H9 (cell line): ENCODE measurements around the gene GJB6. TPM values are rescaled to one million over a fixed set of nuclear protein-coding genes. Genes with fewer than 3 reads are reported as not detected.

Experiments used
- DNase-seq: peaks from one replicate; pipeline ENCODE4 v3.0.0-alpha.2; 2017
- H2AFZ ChIP-seq: one replicate; pipeline ENCODE4 v1.6.1; 2013; ENCODE audit warnings: mild to moderate bottlenecking, low read length, control low read depth, moderate library complexity
- H2AK5ac ChIP-seq: 2 replicates; pipeline ENCODE4 v1.6.1; 2013; ENCODE audit warnings: low read length, control low read depth, mixed read lengths; ENCODE audit not compliant: insufficient read length
- H2BK120ac ChIP-seq: one replicate; pipeline ENCODE4 v1.6.1; 2013; ENCODE audit warnings: low read depth, mild to moderate bottlenecking, low read length, control low read depth, inconsistent platforms; ENCODE audit not compliant: poor library complexity, severe bottlenecking
- H2BK12ac ChIP-seq: 2 replicates; pipeline ENCODE4 v1.6.1; 2013; ENCODE audit warnings: low read length, control low read depth, mixed read lengths, low read depth; ENCODE audit not compliant: insufficient read length
- H2BK15ac ChIP-seq: 2 replicates; pipeline ENCODE4 v1.6.1; 2013; ENCODE audit warnings: low read depth, low read length, control low read depth
- H2BK20ac ChIP-seq: one replicate; pipeline ENCODE4 v1.6.1; 2013; ENCODE audit warnings: low read depth, mild to moderate bottlenecking, low read length, control low read depth, inconsistent platforms; ENCODE audit not compliant: poor library complexity, severe bottlenecking
- H2BK5ac ChIP-seq: 2 replicates; pipeline ENCODE4 v1.6.1; 2013; ENCODE audit warnings: low read length, control low read depth, mixed read lengths; ENCODE audit not compliant: insufficient read length
- H3K14ac ChIP-seq: 2 replicates; pipeline ENCODE4 v1.6.1; 2013; ENCODE audit warnings: low read length, control low read depth; ENCODE audit not compliant: insufficient read depth
- H3K18ac ChIP-seq: 2 replicates; pipeline ENCODE4 v1.6.1; 2013; ENCODE audit warnings: low read depth, mild to moderate bottlenecking, mixed read lengths, low read length, control low read depth; ENCODE audit not compliant: insufficient read length
- H3K23ac ChIP-seq: 2 replicates; pipeline ENCODE4 v1.6.1; 2013; ENCODE audit warnings: low read length, control low read depth, mixed read lengths, low read depth; ENCODE audit not compliant: insufficient read length
- H3K23me2 ChIP-seq: 2 replicates; pipeline ENCODE4 v1.6.1; 2013; ENCODE audit warnings: low read depth, mild to moderate bottlenecking, mixed read lengths, low read length, control low read depth; ENCODE audit not compliant: insufficient read length, poor library complexity, severe bottlenecking
- H3K27ac ChIP-seq: 2 replicates; pipeline ENCODE4 v1.5.1; 2013; ENCODE audit warnings: low read length, control low read depth, mixed read lengths, low read depth; ENCODE audit not compliant: insufficient read length
- H3K27me3 ChIP-seq: 2 replicates; pipeline ENCODE4 v1.6.1; 2013; ENCODE audit warnings: low read length, control low read depth, inconsistent platforms; ENCODE audit not compliant: insufficient read depth
- H3K4ac ChIP-seq: 2 replicates; pipeline ENCODE4 v1.6.1; 2013; ENCODE audit warnings: low read depth, mild to moderate bottlenecking, control low read depth, inconsistent platforms, low read length, moderate library complexity
- H3K4me1 ChIP-seq: 2 replicates; pipeline ENCODE4 v1.6.1; 2013; ENCODE audit warnings: low read length, control low read depth, inconsistent platforms; ENCODE audit not compliant: insufficient read depth
- H3K4me2 ChIP-seq: 2 replicates; pipeline ENCODE4 v1.6.1; 2013; ENCODE audit warnings: low read length, control low read depth, mixed read lengths; ENCODE audit not compliant: insufficient read length, insufficient read depth
- H3K56ac ChIP-seq: 2 replicates; pipeline ENCODE4 v1.6.1; 2013; ENCODE audit warnings: low read depth, mild to moderate bottlenecking, mixed read lengths, low read length, control low read depth; ENCODE audit not compliant: insufficient read length
- H3K79me1 ChIP-seq: 2 replicates; pipeline ENCODE4 v1.6.1; 2013; ENCODE audit warnings: low read depth, mild to moderate bottlenecking, moderate library complexity, low read length, control low read depth, inconsistent platforms; ENCODE audit not compliant: insufficient read depth, poor library complexity, severe bottlenecking
- H3K79me2 ChIP-seq: 2 replicates; pipeline ENCODE4 v1.6.1; 2013; ENCODE audit warnings: low read length, control low read depth, inconsistent platforms; ENCODE audit not compliant: insufficient read depth
- H3K9ac ChIP-seq: 2 replicates; pipeline ENCODE4 v1.6.1; 2013; ENCODE audit warnings: low read length, control low read depth, mixed read lengths; ENCODE audit not compliant: insufficient read length; ENCODE audit errors: extremely low read depth
- H3K9me3 ChIP-seq: one replicate; pipeline ENCODE4 v1.6.1; 2013; ENCODE audit warnings: low read depth, low read length, inconsistent platforms; ENCODE audit not compliant: control insufficient read depth
- H3T11ph ChIP-seq: one replicate; pipeline ENCODE4 v1.6.1; 2013; ENCODE audit warnings: mild to moderate bottlenecking, low read length, control low read depth, inconsistent platforms
- H4K20me1 ChIP-seq: one replicate; pipeline ENCODE4 v1.6.1; 2013; ENCODE audit not compliant: control insufficient read depth, insufficient read length, insufficient read depth
- H4K5ac ChIP-seq: 2 replicates; pipeline ENCODE4 v1.6.1; 2013; ENCODE audit warnings: low read depth, mild to moderate bottlenecking, mixed read lengths, low read length, control low read depth; ENCODE audit not compliant: insufficient read length
- H4K8ac ChIP-seq: replicated peaks from 2 replicates; pipeline ENCODE4 v1.6.1; 2013; ENCODE audit warnings: low read length, control low read depth, mixed read lengths, low read depth; ENCODE audit not compliant: insufficient read length
- H4K91ac ChIP-seq: 2 replicates; pipeline ENCODE4 v1.6.1; 2013; ENCODE audit warnings: low read depth, mild to moderate bottlenecking, moderate library complexity, mixed read lengths, low read length, control low read depth; ENCODE audit not compliant: insufficient read length
- H3K27ac Mint-ChIP-seq, 3 experiments: 2 replicates in 2 of 3; 3 replicates in 1 of 3; pipeline ENCODE4 v1.8.0; 2020 to 2021; ENCODE audit warnings: mixed read lengths in 3 of 3, mild to moderate bottlenecking in 1 of 3, moderate library complexity in 1 of 3
- H3K27me3 Mint-ChIP-seq: 2 replicates; pipeline ENCODE4 v1.8.0; 2021; ENCODE audit warnings: low read depth, mild to moderate bottlenecking, moderate library complexity, mixed read lengths
- H3K36me3 Mint-ChIP-seq, 3 experiments: 2 replicates in 2 of 3; 3 replicates in 1 of 3; pipeline ENCODE4 v1.8.0; 2020 to 2021; ENCODE audit warnings: low read depth in 3 of 3, mixed read lengths in 3 of 3; ENCODE audit not compliant: insufficient read depth in 1 of 3
- H3K4me1 Mint-ChIP-seq, 2 experiments: 2 replicates each; pipeline ENCODE4 v1.8.0; 2020; ENCODE audit warnings: mixed read lengths in 2 of 2
- H3K4me3 Mint-ChIP-seq, 2 experiments: 2 replicates in 1 of 2; 3 replicates in 1 of 2; pipeline ENCODE4 v1.8.0; 2020 to 2021; ENCODE audit warnings: mild to moderate bottlenecking in 2 of 2, mixed read lengths in 2 of 2, moderate library complexity in 1 of 2
- H3K9me3 Mint-ChIP-seq, 2 experiments: 2 replicates in 1 of 2; 3 replicates in 1 of 2; pipeline ENCODE4 v1.8.0; 2020; ENCODE audit warnings: mild to moderate bottlenecking in 2 of 2, mixed read lengths in 2 of 2, moderate library complexity in 1 of 2
- CTCF ChIP-seq: fragments of 200-600 bp; sonication (generic); conservative IDR thresholded peaks from 3 replicates; pipeline ENCODE4 v1.8.0; 2021; ENCODE audit warnings: antibody characterized with exemption, mild to moderate bottlenecking
- WGBS: extraction: QIAGEN DNeasy Blood & Tissue Kit; methylation state at CpG from one replicate; pipeline ENCODE4 v1.1.7; 2013; ENCODE audit warnings: missing lambda C conversion rate, low lambda C conversion rate, mixed read lengths; ENCODE audit not compliant: insufficient read length; ENCODE audit errors: extremely low coverage; 5-methylcytosine and 5-hydroxymethylcytosine counted together
- total RNA-seq: library from RNA; stranded (reverse); gene quantifications from 2 replicates; pipeline ENCODE4 v1.2.1, GENCODE V29; 2021

Gene GJB6
- total RNA-seq, 1 experiment from 2014 or later, result not detected

DNA sequence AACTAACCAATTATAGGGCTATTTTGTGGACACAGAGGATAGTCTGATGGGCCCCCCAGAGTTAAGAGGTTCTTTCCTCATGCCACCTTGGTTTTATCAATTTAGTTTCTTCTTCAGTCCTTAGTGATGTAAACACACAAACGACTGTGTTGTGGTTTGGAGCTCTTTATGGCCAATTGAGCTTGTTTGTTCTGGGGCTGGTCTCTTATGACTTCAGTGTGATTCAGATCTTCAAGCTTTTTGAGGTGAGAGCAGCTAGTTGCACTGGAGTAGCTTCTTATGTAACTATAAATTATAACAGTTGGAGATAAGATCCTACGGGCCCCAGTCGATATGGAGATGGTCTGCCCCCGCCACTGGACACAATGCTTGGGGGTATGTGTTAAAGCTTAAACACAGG, 22.0 kb upstream of the GJB6 start:
- no peaks in the 10 kb centered on the region; a peak in 1 of 5 replicates for H3K9me3 Mint-ChIP-seq
- Histone ChIP-seq H3K18ac (no peak overlapping the region), H3K56ac (no peak overlapping the region), H3K79me1 (no peaks in the 10 kb centered on the region), H3K23ac (no peak overlapping the region), H2AK5ac (no peak overlapping the region), H3K23me2 (no peaks in the 10 kb centered on the region), H4K8ac (no peak overlapping the region), H3K79me2 (no peaks in the 10 kb centered on the region), H4K20me1 (no peaks in the 10 kb centered on the region), H3K9me3 (no peaks in the 10 kb centered on the region), H3K27me3 (no peaks in the 10 kb centered on the region), H3K4ac (no peak overlapping the region), H3K9ac (no peak overlapping the region), H3T11ph (no peak overlapping the region), H2BK20ac (no peak overlapping the region), H3K27ac (no peak overlapping the region), H2BK15ac (no peak overlapping the region), H4K5ac (no peak overlapping the region), H2AFZ (no peak overlapping the region), H4K91ac (no peak overlapping the region), H2BK12ac (no peak overlapping the region), H2BK5ac (no peak overlapping the region), H2BK120ac (no peak overlapping the region), H3K4me1 (no peaks in the 10 kb centered on the region), H3K4me2 (no peak overlapping the region), H3K14ac (no peak overlapping the region)
- H3K4me3 Mint-ChIP-seq, result no peak overlapping the region
- no peak for TF ChIP-seq CTCF
- no CpG with 5 or more reads among the region's 4 CpGs for WGBS
- no peaks in the 10 kb centered on the region for H3K36me3 Mint-ChIP-seq
- no peak overlapping the region for H3K27ac Mint-ChIP-seq
- peaks cover 12% of the 10 kb centered on the region; the same call in 1 of the 2 replicates for H3K27me3 Mint-ChIP-seq
- DNase-seq, result no peak
- no peaks in the 10 kb centered on the region for H3K4me1 Mint-ChIP-seq
